Amniotic epithelial cell (primary cell): ENCODE measurements around the gene SPOP.

ENCODE experiments used
- DNase-seq: peaks from one replicate; pipeline ENCODE4 v3.0.0-alpha.2; 2010; ENCODE audit warnings: low read depth

The SPOP gene

DNA sequence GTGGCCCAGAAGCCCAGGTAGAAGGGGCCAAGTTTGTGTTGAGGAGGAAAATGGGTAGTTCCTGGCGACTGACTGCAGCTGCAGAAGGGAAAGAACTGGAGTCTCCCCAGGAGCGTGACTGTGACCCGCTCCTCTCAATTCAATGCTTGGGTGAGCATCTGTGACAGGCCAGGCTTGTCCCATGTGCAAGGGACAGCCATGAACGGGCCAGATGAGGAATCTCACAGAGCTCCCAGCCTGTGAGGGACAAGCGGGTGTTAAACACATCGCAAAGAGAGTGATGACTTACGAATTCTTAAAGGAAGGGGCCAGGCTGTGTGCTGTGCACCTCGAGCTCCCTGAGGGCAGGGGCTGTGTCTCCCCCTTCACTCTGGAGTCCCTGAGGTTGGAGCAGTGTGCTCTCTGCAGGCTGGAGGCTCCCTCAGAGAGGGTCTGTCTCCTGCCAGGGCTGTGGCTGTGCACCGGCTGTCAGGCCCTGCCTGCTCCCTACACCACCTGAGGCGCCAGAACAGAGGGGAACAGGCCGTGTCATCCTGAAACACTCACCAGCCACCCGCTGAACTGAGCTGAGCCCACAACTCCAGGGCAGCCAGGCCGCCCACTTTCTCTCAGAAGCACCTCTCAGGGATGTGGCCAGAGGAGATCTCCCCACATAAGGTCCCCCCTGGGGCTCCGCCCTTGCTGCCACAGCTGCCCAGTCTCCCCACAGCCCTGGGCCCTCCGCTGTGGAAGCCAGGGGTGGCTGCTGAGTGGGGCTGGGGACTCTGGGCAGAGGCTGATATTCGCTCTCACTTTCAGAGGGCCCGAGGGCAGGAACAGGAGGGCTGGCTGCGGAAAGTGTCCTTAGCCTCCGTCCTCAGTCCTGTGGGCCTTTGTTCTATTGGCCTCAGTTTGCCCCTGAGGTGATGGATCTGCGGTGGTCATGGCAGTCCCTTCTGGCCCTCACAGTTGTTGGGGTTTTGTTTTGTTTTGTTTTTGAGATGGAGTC is 127.9 kb downstream of the SPOP start:
- no peak for DNase-seq

DNA sequence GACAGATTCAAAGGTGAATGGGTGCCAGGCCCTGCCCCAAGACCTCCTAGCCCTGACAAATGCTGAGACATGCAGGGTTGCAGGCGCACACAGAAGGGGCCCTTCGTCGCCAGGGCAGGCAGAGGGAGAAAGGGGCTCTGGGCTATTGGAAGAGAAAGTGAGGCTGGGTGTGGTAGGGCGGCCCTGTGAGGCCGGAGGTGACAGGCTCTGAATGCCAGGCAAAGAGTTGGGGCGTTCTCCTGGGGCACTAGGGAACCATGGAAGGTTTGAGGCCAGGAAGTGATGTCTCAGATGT is 128.6 kb downstream of the SPOP start:
- DNase-seq, result no peak
